Measurements from ENCODE around the gene SP140L.

DNA sequence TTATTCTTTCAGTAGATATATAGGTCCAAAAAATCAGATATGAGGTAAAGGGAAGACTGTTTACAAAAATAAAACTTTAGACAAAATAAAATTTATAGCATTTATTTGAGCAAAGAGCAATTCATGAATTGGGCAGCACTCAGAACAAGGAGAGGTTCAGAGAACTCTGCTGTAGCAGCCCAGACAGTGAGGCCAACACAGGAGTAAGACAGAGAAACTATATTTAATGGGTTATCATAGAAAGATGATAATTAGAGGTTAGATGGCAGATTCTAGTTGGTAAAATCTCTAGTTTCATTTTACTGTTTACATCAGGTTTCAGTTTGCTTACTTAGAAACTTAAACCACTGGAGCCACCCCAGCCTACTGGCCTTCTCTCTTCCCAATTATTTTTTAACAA lies 30.1 kb upstream of the SP140L start:
- TF ChIP-seq EZH2phosphoT487 (IDR thresholded peaks at IDR 0.05; ENCODE audit: borderline replicate concordance, low read length) (no peak), CTCF (IDR thresholded peaks at IDR 0.05; ENCODE audit: low read depth, low read length, poor library complexity, severe bottlenecking) (no peak)
